SK-N-SH treated with all-trans-retinoic acid at 6 μM for 48 hours (cell line): Measurements from ENCODE around the gene RASSF4.

Source experiments
- CREB5 ChIP-seq: fragments of 250-450 bp; sonication (Bioruptor Pico); IDR thresholded peaks from 2 replicates; pipeline ENCODE4 v1.5.1; 2020; ENCODE audit warnings: low read depth, mild to moderate bottlenecking, moderate library complexity
- CSDC2 ChIP-seq: fragments of 250-450 bp; sonication (Bioruptor Pico); IDR thresholded peaks from 2 replicates; pipeline ENCODE4 v1.5.0; 2020; ENCODE audit warnings: mild to moderate bottlenecking, moderate library complexity
- CSRNP3 ChIP-seq: fragments of 250-450 bp; sonication (Bioruptor Pico); IDR thresholded peaks from 2 replicates; pipeline ENCODE4 v1.5.1; 2021; ENCODE audit warnings: mild to moderate bottlenecking, moderate library complexity
- GLIS3 ChIP-seq: fragments of 250-450 bp; sonication (Bioruptor Pico); IDR thresholded peaks from 2 replicates; pipeline ENCODE4 v1.5.0; 2020; ENCODE audit warnings: mild to moderate bottlenecking, moderate library complexity
- TF ChIP-seq, protein P1 (sequence below): fragments of 250-450 bp; sonication (Bioruptor Pico); IDR thresholded peaks from 2 replicates; pipeline ENCODE4 v1.8.0; 2020; ENCODE audit warnings: mild to moderate bottlenecking, moderate library complexity, borderline replicate concordance

DNA sequence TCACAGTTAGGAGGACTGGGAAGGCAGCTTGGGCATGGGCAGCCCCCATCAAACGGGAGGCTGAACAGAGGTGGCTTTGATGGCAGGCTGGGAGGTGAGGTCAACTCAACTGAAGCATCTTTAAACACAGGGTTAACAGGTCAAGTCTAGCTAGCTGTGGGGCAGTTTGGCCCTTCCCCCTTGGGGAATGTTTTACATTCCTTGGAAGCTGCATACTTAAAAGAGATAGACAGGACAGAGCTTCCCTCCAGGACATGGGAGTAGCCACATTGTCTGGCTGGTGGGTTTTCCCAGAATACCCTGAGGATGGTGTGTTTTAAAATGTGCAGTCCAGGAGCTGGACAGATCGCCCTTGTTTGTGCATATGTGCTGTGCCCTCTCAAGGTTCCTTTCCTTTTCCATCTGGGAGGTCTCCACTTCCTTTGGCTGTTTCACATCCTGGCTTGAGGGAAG lies 6.8 kb upstream of the RASSF4 start:
- TF ChIP-seq, protein P1, sequence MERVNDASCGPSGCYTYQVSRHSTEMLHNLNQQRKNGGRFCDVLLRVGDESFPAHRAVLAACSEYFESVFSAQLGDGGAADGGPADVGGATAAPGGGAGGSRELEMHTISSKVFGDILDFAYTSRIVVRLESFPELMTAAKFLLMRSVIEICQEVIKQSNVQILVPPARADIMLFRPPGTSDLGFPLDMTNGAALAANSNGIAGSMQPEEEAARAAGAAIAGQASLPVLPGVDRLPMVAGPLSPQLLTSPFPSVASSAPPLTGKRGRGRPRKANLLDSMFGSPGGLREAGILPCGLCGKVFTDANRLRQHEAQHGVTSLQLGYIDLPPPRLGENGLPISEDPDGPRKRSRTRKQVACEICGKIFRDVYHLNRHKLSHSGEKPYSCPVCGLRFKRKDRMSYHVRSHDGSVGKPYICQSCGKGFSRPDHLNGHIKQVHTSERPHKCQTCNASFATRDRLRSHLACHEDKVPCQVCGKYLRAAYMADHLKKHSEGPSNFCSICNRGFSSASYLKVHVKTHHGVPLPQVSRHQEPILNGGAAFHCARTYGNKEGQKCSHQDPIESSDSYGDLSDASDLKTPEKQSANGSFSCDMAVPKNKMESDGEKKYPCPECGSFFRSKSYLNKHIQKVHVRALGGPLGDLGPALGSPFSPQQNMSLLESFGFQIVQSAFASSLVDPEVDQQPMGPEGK (CRISPR knock-in tag) = no peak
- TF ChIP-seq CSRNP3 (CRISPR knock-in tag) = no peak
- TF ChIP-seq CSDC2 (CRISPR knock-in tag) = no peak
- no peak for TF ChIP-seq GLIS3
- no peak for TF ChIP-seq CREB5 (CRISPR knock-in tag)
